Measurements from ENCODE around the gene SH3GLB2.

SH3GLB2 gene

GRCh38 chr9:128969491-128969890 lies 58.6 kb downstream of the SH3GLB2 start:
- TF ChIP-seq TCF12 (IDR thresholded peaks at IDR 0.05; ENCODE audit: low read depth) (no peak), YY1 (IDR thresholded peaks at IDR 0.05; ENCODE audit: low read depth) (no peak)
